Neural progenitor cell (in vitro differentiated cells): ENCODE data around the gene ABTB1.

Experiments
- CTCF ChIP-seq: fragments of 200-600 bp; sonication (generic); IDR thresholded peaks from 2 replicates; pipeline ENCODE4 v1.5.1; 2017; ENCODE audit warnings: antibody characterized with exemption, mild to moderate bottlenecking
- EZH2 ChIP-seq: fragments of 200-600 bp; sonication (generic); IDR thresholded peaks from 2 replicates; pipeline ENCODE4 v1.6.1; 2017; ENCODE audit warnings: antibody characterized with exemption, mild to moderate bottlenecking, moderate library complexity

- TF ChIP-seq CTCF (no peak), EZH2 (no peak)
Measured at GRCh38 chr3:127710155-127710941, 37.6 kb downstream of the ABTB1 start.
